Keratinocyte (primary cell): ENCODE measurements around the gene IHH. TPM values are rescaled to one million over a fixed set of nuclear protein-coding genes. Genes with fewer than 3 reads are reported as not detected.

Source experiments
- DNase-seq: peaks from one replicate; pipeline ENCODE4 v3.0.0-alpha.2; 2011; ENCODE audit warnings: low read depth, missing footprints, low spot score
- FAIRE-seq: peaks from 2 replicates; lab custom pipeline; 2011; peaks lifted over from hg19 to GRCh38; lab: Jason Lieb, UNC
- H2AFZ ChIP-seq: 2 replicates; pipeline ENCODE4 v1.6.0; 2012; ENCODE audit warnings: low read length, control low read depth, inconsistent platforms; ENCODE audit not compliant: control insufficient read depth
- H3K27ac ChIP-seq: 2 replicates; pipeline ENCODE4 v1.5.1; 2011; ENCODE audit warnings: low read length; ENCODE audit not compliant: control insufficient read depth, insufficient read depth
- H3K27me3 ChIP-seq: 3 replicates; pipeline ENCODE4 v1.6.0; 2011; ENCODE audit warnings: low read length; ENCODE audit not compliant: control insufficient read depth, insufficient read depth; ENCODE audit errors: extremely low read depth
- H3K36me3 ChIP-seq, 2 experiments: 2 replicates in 1 of 2; 3 replicates in 1 of 2; pipeline ENCODE4 v1.5.1; 2011; ENCODE audit warnings: low read length in 2 of 2, mild to moderate bottlenecking in 1 of 2; ENCODE audit not compliant: control insufficient read depth in 2 of 2, insufficient read depth in 2 of 2; ENCODE audit errors: extremely low read depth in 1 of 2
- H3K4me1 ChIP-seq: 3 replicates; pipeline ENCODE4 v1.5.1; 2011; ENCODE audit warnings: low read length; ENCODE audit not compliant: control insufficient read depth, insufficient read depth; ENCODE audit errors: extremely low read depth
- H3K4me2 ChIP-seq: 3 replicates; pipeline ENCODE4 v1.6.0; 2011; ENCODE audit warnings: low read depth, low read length; ENCODE audit not compliant: control insufficient read depth, insufficient read depth; ENCODE audit errors: extremely low read depth
- H3K4me3 ChIP-seq, 3 experiments: fragments of 200-600 bp in 1 of 3; sonication (generic) in 1 of 3; 2 replicates in 2 of 3; 3 replicates in 1 of 3; pipeline ENCODE4 v1.5.1; 2011 to 2016; ENCODE audit warnings: low read length in 3 of 3, mild to moderate bottlenecking in 3 of 3, control low read depth in 2 of 3, inconsistent platforms in 1 of 3, low read depth in 1 of 3, mixed read lengths in 1 of 3, mixed run types in 1 of 3, moderate library complexity in 1 of 3; ENCODE audit not compliant: control insufficient read depth in 2 of 3, insufficient read depth in 2 of 3; ENCODE audit errors: extremely low read depth in 1 of 3
- H3K79me2 ChIP-seq: 2 replicates; pipeline ENCODE4 v1.6.0; 2012; ENCODE audit warnings: low read length; ENCODE audit not compliant: control insufficient read depth, insufficient read depth
- H3K9ac ChIP-seq: 3 replicates; pipeline ENCODE4 v1.6.0; 2011; ENCODE audit warnings: low read length; ENCODE audit not compliant: control insufficient read depth, insufficient read depth; ENCODE audit errors: extremely low read depth
- H3K9me1 ChIP-seq: 3 replicates; pipeline ENCODE4 v1.6.0; 2011; ENCODE audit warnings: low read length; ENCODE audit not compliant: control insufficient read depth, insufficient read depth; ENCODE audit errors: extremely low read depth
- H3K9me3 ChIP-seq: 2 replicates; pipeline ENCODE4 v1.5.1; 2012; ENCODE audit warnings: low read depth, low read length; ENCODE audit not compliant: control insufficient read depth
- H4K20me1 ChIP-seq: 3 replicates; pipeline ENCODE4 v1.6.0; 2011; ENCODE audit warnings: low read length; ENCODE audit not compliant: control insufficient read depth, insufficient read depth; ENCODE audit errors: extremely low read depth
- EZH2 ChIP-seq: IDR thresholded peaks from one replicate; pipeline ENCODE4 v1.6.1; 2012; ENCODE audit warnings: inconsistent platforms, mild to moderate bottlenecking, low read length, moderate library complexity
- dilution Hi-C: fragments of 300-500 bp; cut with MboI; formaldehyde crosslinking; loops from one replicate; pipeline ENCODE4 v1.7.0; 2020; ENCODE audit warnings: low sequenced_read_pairs; ENCODE audit not compliant: extremely low pct_ligation_motif_present
- polyA plus RNA-seq, 5 experiments: library from polyadenylated mRNA; depleted of rRNA in 3 of 5; stranded (reverse) in 3 of 5; stranded (forward) in 1 of 5; unstranded in 1 of 5; fragments of >200 nt; gene quantifications; 1 replicate in 1 of 5; 2 replicates in 3 of 5; 3 replicates in 1 of 5; pipeline versions ENCODE4 v1.2.1 to v1.2.3, GENCODE V29; 2011 to 2012; ENCODE audit warnings: missing spikeins in 2 of 5, low read depth in 1 of 5, low replicate concordance in 1 of 5
- TF ChIP-seq, protein P1 (sequence below), 3 experiments: IDR thresholded peaks in 1 of 3; conservative IDR thresholded peaks in 1 of 3; optimal IDR thresholded peaks in 1 of 3; 2 replicates in 2 of 3; 3 replicates in 1 of 3; pipeline versions ENCODE3 to v1.5.1; 2011; ENCODE audit warnings: low read length in 3 of 3, mild to moderate bottlenecking in 3 of 3, moderate library complexity in 2 of 3, control low read depth in 1 of 3, inconsistent platforms in 1 of 3; ENCODE audit not compliant: insufficient read depth in 2 of 3; ENCODE audit errors: extremely low read depth in 1 of 3

IHH gene
- polyA plus RNA-seq, 1 donor (not counting 4 experiments of a cell fraction or from before 2014, with no cell fraction given), result not detected

DNA sequence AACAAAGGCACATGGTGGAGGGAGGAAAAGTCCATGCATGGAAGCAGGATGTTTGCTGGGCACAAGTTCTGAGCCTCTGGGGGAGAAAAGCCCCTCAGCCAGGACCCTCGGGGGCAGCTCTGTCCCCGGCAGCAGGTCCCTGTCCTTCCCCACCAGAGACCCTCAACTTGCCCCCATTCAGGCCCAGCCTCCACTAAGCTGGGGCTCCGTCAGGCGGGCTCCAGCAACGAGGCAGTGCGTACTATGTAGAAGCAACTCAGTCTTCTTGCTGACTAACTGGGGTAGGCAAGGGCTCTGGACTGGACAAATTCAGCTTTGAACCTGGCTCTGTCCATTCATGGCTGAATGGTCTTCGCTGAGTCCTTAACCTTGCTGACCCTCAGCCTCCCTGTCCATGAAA lies 42.4 kb downstream of the IHH start:
- no peak overlapping the region for H2AFZ ChIP-seq
- no peak overlapping the region for H3K4me3 ChIP-seq
- no peak overlapping the region for H3K9ac ChIP-seq
- no peaks in the 10 kb centered on the region for H4K20me1 ChIP-seq
- H3K9me1 ChIP-seq, result no peaks in the 10 kb centered on the region
- no peak overlapping the region for H3K27ac ChIP-seq
- DNase-seq (no peak), FAIRE-seq (no peak)
- TF ChIP-seq, protein P1, sequence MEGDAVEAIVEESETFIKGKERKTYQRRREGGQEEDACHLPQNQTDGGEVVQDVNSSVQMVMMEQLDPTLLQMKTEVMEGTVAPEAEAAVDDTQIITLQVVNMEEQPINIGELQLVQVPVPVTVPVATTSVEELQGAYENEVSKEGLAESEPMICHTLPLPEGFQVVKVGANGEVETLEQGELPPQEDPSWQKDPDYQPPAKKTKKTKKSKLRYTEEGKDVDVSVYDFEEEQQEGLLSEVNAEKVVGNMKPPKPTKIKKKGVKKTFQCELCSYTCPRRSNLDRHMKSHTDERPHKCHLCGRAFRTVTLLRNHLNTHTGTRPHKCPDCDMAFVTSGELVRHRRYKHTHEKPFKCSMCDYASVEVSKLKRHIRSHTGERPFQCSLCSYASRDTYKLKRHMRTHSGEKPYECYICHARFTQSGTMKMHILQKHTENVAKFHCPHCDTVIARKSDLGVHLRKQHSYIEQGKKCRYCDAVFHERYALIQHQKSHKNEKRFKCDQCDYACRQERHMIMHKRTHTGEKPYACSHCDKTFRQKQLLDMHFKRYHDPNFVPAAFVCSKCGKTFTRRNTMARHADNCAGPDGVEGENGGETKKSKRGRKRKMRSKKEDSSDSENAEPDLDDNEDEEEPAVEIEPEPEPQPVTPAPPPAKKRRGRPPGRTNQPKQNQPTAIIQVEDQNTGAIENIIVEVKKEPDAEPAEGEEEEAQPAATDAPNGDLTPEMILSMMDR (optimal IDR thresholded peaks at IDR 0.05 in 1 of 3, IDR thresholded peaks at IDR 0.05 in 1 of 3, conservative IDR thresholded peaks at IDR 0.05 in 1 of 3; ENCODE audit: extremely low read depth in 1 of 3, insufficient read depth in 2 of 3, low read length in 3 of 3), result no peak
- no peak for TF ChIP-seq EZH2
- dilution Hi-C loops, result no loop called here
- H3K27me3 ChIP-seq, result peaks cover 20% of the 10 kb centered on the region
- H3K36me3 ChIP-seq, result no peaks in the 10 kb centered on the region
- H3K4me1 ChIP-seq, result no peaks in the 10 kb centered on the region
- no peak overlapping the region for H3K4me2 ChIP-seq
- H3K9me3 ChIP-seq, result no peaks in the 10 kb centered on the region
- H3K79me2 ChIP-seq, result no peaks in the 10 kb centered on the region

DNA sequence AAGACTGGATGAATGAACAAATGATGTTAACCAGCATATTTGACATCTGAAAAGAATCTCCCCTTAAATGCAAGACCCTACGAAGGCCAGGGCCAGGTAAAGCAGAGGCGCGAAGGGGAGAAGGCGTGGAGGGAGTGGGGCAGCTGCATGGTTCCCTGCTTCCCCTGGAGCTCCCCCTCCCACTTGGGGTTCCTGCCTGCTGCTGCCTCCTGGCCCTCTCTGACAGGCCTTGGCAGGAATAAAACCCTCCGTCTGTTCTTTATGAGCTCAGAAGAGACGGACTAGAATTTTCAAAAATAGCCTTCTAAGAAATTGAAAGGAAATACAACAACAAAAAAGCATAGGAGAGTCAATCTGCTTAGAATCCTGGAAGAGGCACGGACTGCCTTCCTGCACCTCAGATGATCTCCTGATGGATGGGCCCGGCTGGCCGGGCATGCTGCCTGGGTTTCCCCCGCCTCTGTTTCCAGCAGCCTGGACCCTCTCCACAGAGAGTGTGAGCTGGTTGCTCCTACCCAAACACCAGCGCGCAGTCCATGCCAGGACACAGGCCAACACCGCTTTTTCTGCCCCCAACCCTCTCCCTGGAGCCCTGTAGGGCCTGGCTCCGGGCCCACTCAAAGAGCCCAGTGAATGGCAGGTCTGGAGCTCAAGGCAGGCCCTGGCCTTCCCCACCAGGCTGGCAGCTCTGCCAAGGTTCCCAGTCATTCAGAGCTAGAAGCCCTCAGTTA lies 43.4 kb downstream of the IHH start:
- Histone ChIP-seq H3K27me3 (peaks cover 18% of the 10 kb centered on the region), H2AFZ (no peak overlapping the region), H3K4me1 (no peaks in the 10 kb centered on the region), H3K9me1 (no peaks in the 10 kb centered on the region), H3K79me2 (no peaks in the 10 kb centered on the region), H3K27ac (no peak overlapping the region), H4K20me1 (no peaks in the 10 kb centered on the region), H3K4me2 (no peak overlapping the region), H3K36me3 (no peaks in the 10 kb centered on the region), H3K9me3 (no peaks in the 10 kb centered on the region), H3K9ac (no peak overlapping the region), H3K4me3 (no peak overlapping the region)
- no peak for DNase-seq
- dilution Hi-C loops, result no loop called here
- FAIRE-seq, result no peak
- no peak for TF ChIP-seq EZH2
- TF ChIP-seq, protein P1 (optimal IDR thresholded peaks at IDR 0.05 in 1 of 3, IDR thresholded peaks at IDR 0.05 in 1 of 3, conservative IDR thresholded peaks at IDR 0.05 in 1 of 3; ENCODE audit: extremely low read depth in 1 of 3, insufficient read depth in 2 of 3, low read length in 3 of 3), result no peak
